Keratinocyte (primary cell): ENCODE data around the gene FTO. TPM values are rescaled to one million over a fixed set of nuclear protein-coding genes. Genes with fewer than 3 reads are reported as not detected.

Source experiments
- DNase-seq: peaks from one replicate; pipeline ENCODE4 v3.0.0-alpha.2; 2011; ENCODE audit warnings: low read depth, missing footprints, low spot score
- FAIRE-seq: peaks from 2 replicates; lab custom pipeline; 2011; peaks lifted over from hg19 to GRCh38; lab: Jason Lieb, UNC
- H2AFZ ChIP-seq: 2 replicates; pipeline ENCODE4 v1.6.0; 2012; ENCODE audit warnings: low read length, control low read depth, inconsistent platforms; ENCODE audit not compliant: control insufficient read depth
- H3K27ac ChIP-seq: 2 replicates; pipeline ENCODE4 v1.5.1; 2011; ENCODE audit warnings: low read length; ENCODE audit not compliant: control insufficient read depth, insufficient read depth
- H3K27me3 ChIP-seq: 3 replicates; pipeline ENCODE4 v1.6.0; 2011; ENCODE audit warnings: low read length; ENCODE audit not compliant: control insufficient read depth, insufficient read depth; ENCODE audit errors: extremely low read depth
- H3K36me3 ChIP-seq, 2 experiments: 2 replicates in 1 of 2; 3 replicates in 1 of 2; pipeline ENCODE4 v1.5.1; 2011; ENCODE audit warnings: low read length in 2 of 2, mild to moderate bottlenecking in 1 of 2; ENCODE audit not compliant: control insufficient read depth in 2 of 2, insufficient read depth in 2 of 2; ENCODE audit errors: extremely low read depth in 1 of 2
- H3K4me1 ChIP-seq: 3 replicates; pipeline ENCODE4 v1.5.1; 2011; ENCODE audit warnings: low read length; ENCODE audit not compliant: control insufficient read depth, insufficient read depth; ENCODE audit errors: extremely low read depth
- H3K4me2 ChIP-seq: 3 replicates; pipeline ENCODE4 v1.6.0; 2011; ENCODE audit warnings: low read depth, low read length; ENCODE audit not compliant: control insufficient read depth, insufficient read depth; ENCODE audit errors: extremely low read depth
- H3K4me3 ChIP-seq, 3 experiments: fragments of 200-600 bp in 1 of 3; sonication (generic) in 1 of 3; 2 replicates in 2 of 3; 3 replicates in 1 of 3; pipeline ENCODE4 v1.5.1; 2011 to 2016; ENCODE audit warnings: low read length in 3 of 3, mild to moderate bottlenecking in 3 of 3, control low read depth in 2 of 3, inconsistent platforms in 1 of 3, low read depth in 1 of 3, mixed read lengths in 1 of 3, mixed run types in 1 of 3, moderate library complexity in 1 of 3; ENCODE audit not compliant: control insufficient read depth in 2 of 3, insufficient read depth in 2 of 3; ENCODE audit errors: extremely low read depth in 1 of 3
- H3K79me2 ChIP-seq: 2 replicates; pipeline ENCODE4 v1.6.0; 2012; ENCODE audit warnings: low read length; ENCODE audit not compliant: control insufficient read depth, insufficient read depth
- H3K9ac ChIP-seq: 3 replicates; pipeline ENCODE4 v1.6.0; 2011; ENCODE audit warnings: low read length; ENCODE audit not compliant: control insufficient read depth, insufficient read depth; ENCODE audit errors: extremely low read depth
- H3K9me1 ChIP-seq: 3 replicates; pipeline ENCODE4 v1.6.0; 2011; ENCODE audit warnings: low read length; ENCODE audit not compliant: control insufficient read depth, insufficient read depth; ENCODE audit errors: extremely low read depth
- H3K9me3 ChIP-seq: 2 replicates; pipeline ENCODE4 v1.5.1; 2012; ENCODE audit warnings: low read depth, low read length; ENCODE audit not compliant: control insufficient read depth
- H4K20me1 ChIP-seq: 3 replicates; pipeline ENCODE4 v1.6.0; 2011; ENCODE audit warnings: low read length; ENCODE audit not compliant: control insufficient read depth, insufficient read depth; ENCODE audit errors: extremely low read depth
- CTCF ChIP-seq, 3 experiments: IDR thresholded peaks in 1 of 3; conservative IDR thresholded peaks in 1 of 3; optimal IDR thresholded peaks in 1 of 3; 2 replicates in 2 of 3; 3 replicates in 1 of 3; pipeline versions ENCODE3 to v1.5.1; 2011; ENCODE audit warnings: low read length in 3 of 3, mild to moderate bottlenecking in 3 of 3, moderate library complexity in 2 of 3, control low read depth in 1 of 3, inconsistent platforms in 1 of 3; ENCODE audit not compliant: insufficient read depth in 2 of 3; ENCODE audit errors: extremely low read depth in 1 of 3
- EZH2 ChIP-seq: IDR thresholded peaks from one replicate; pipeline ENCODE4 v1.6.1; 2012; ENCODE audit warnings: inconsistent platforms, mild to moderate bottlenecking, low read length, moderate library complexity
- dilution Hi-C: fragments of 300-500 bp; cut with MboI; formaldehyde crosslinking; loops from one replicate; pipeline ENCODE4 v1.7.0; 2020; ENCODE audit warnings: low sequenced_read_pairs; ENCODE audit not compliant: extremely low pct_ligation_motif_present
- polyA plus RNA-seq, 5 experiments: library from polyadenylated mRNA; depleted of rRNA in 3 of 5; stranded (reverse) in 3 of 5; stranded (forward) in 1 of 5; unstranded in 1 of 5; fragments of >200 nt; gene quantifications; 1 replicate in 1 of 5; 2 replicates in 3 of 5; 3 replicates in 1 of 5; pipeline versions ENCODE4 v1.2.1 to v1.2.3, GENCODE V29; 2011 to 2012; ENCODE audit warnings: missing spikeins in 2 of 5, low read depth in 1 of 5, low replicate concordance in 1 of 5

The FTO gene
- polyA plus RNA-seq, 1 donor (not counting 4 experiments of a cell fraction or from before 2014, with no cell fraction given) = 56.4 TPM

- Histone ChIP-seq H3K9ac (no peak overlapping the region), H3K27me3 (no peaks in the 10 kb centered on the region), H3K36me3 (no peaks in the 10 kb centered on the region), H3K9me3 (no peaks in the 10 kb centered on the region), H2AFZ (no peak overlapping the region), H3K4me3 (no peak overlapping the region), H3K9me1 (no peaks in the 10 kb centered on the region), H3K27ac (no peak overlapping the region), H3K79me2 (no peaks in the 10 kb centered on the region), H3K4me1 (no peaks in the 10 kb centered on the region), H3K4me2 (no peak overlapping the region), H4K20me1 (no peaks in the 10 kb centered on the region)
- FAIRE-seq (no peak), DNase-seq (no peak)
- TF ChIP-seq EZH2 (no peak), CTCF (optimal IDR thresholded peaks at IDR 0.05 in 1 of 3, IDR thresholded peaks at IDR 0.05 in 1 of 3, conservative IDR thresholded peaks at IDR 0.05 in 1 of 3; ENCODE audit: extremely low read depth in 1 of 3, insufficient read depth in 2 of 3, low read length in 3 of 3) (no peak)
- dilution Hi-C loops = no loop called here
Observed at GRCh38 chr16:54128629-54129234, 424.8 kb downstream of the FTO start.

GRCh38 chr16:54129810-54130209, 425.9 kb downstream of the FTO start:
- TF ChIP-seq CTCF (optimal IDR thresholded peaks at IDR 0.05 in 1 of 3, IDR thresholded peaks at IDR 0.05 in 1 of 3, conservative IDR thresholded peaks at IDR 0.05 in 1 of 3; ENCODE audit: extremely low read depth in 1 of 3, insufficient read depth in 2 of 3, low read length in 3 of 3) (no peak), EZH2 (no peak)
- Histone ChIP-seq H2AFZ (no peak overlapping the region), H3K4me3 (no peak overlapping the region)

More at GRCh38 chr16:54129810-54130209, 425.9 kb downstream of the FTO start:
- H3K4me1 ChIP-seq = no peaks in the 10 kb centered on the region
- dilution Hi-C loops = no loop called here
- H3K9me1 ChIP-seq = no peaks in the 10 kb centered on the region
- H3K79me2 ChIP-seq = no peaks in the 10 kb centered on the region
- H3K9ac ChIP-seq = no peak overlapping the region
- DNase-seq (no peak), FAIRE-seq (no peak)
- no peak overlapping the region for H3K27ac ChIP-seq
- H3K9me3 ChIP-seq = no peaks in the 10 kb centered on the region
- no peak overlapping the region for H3K4me2 ChIP-seq
- H4K20me1 ChIP-seq = no peaks in the 10 kb centered on the region
- no peaks in the 10 kb centered on the region for H3K36me3 ChIP-seq
- H3K27me3 ChIP-seq = no peaks in the 10 kb centered on the region
